WTC11 (cell line): Measurements from ENCODE around the gene BCAM. TPM values are rescaled to one million over a fixed set of nuclear protein-coding genes. Genes with fewer than 3 reads are reported as not detected.

Experiments
- ATAC-seq: fragments of 200-7000 bp; cut with Tn5 transposase; 2 replicates; pipeline ENCODE4 v1.10.0; 2021; ENCODE audit warnings: mild to moderate bottlenecking, moderate library complexity
- CTCF ChIA-PET: fragments of 300-600 bp; sonication (Branson Sonifier 250); formaldehyde crosslinking; loops from one replicate; lab custom pipeline; 2021; ENCODE audit warnings: antibody characterized with exemption; lab: Charles Lee
- POLR2A ChIA-PET: fragments of 350-600 bp; sonication (Branson Sonifier 250); formaldehyde crosslinking; loops from one replicate; lab custom pipeline; 2021; ENCODE audit warnings: antibody characterized with exemption; lab: Charles Lee
- DNase-seq: peaks from one replicate; pipeline ENCODE4 v3.0.0; 2021; ENCODE audit warnings: low spot score
- H3K27ac Mint-ChIP-seq: 2 replicates; pipeline ENCODE4 v1.8.0; 2021; ENCODE audit warnings: mixed read lengths
- H3K27me3 Mint-ChIP-seq: 2 replicates; pipeline ENCODE4 v1.8.0; 2021; ENCODE audit warnings: low read depth, mild to moderate bottlenecking, moderate library complexity, mixed read lengths
- H3K36me3 Mint-ChIP-seq: 2 replicates; pipeline ENCODE4 v1.8.0; 2021; ENCODE audit warnings: mixed read lengths
- H3K4me1 Mint-ChIP-seq: 2 replicates; pipeline ENCODE4 v1.8.0; 2022; ENCODE audit warnings: mixed read lengths
- H3K4me3 Mint-ChIP-seq: 2 replicates; pipeline ENCODE4 v1.8.0; 2021; ENCODE audit warnings: mild to moderate bottlenecking, moderate library complexity, mixed read lengths
- H3K9me3 Mint-ChIP-seq: 2 replicates; pipeline ENCODE4 v1.8.0; 2021; ENCODE audit warnings: mixed read lengths
- CDX4 ChIP-seq: fragments of 250-450 bp; sonication (Bioruptor Pico); IDR thresholded peaks from 2 replicates; pipeline ENCODE4 v1.9.0; 2021; ENCODE audit warnings: moderate library complexity, mild to moderate bottlenecking, inconsistent platforms, borderline replicate concordance
- NR1H2 ChIP-seq: sonication (generic); formaldehyde crosslinking; IDR thresholded peaks from 2 replicates; pipeline ENCODE4 v1.9.0; 2021; ENCODE audit warnings: mild to moderate bottlenecking, moderate library complexity, missing genetic modification reagents
- PREB ChIP-seq: sonication (generic); formaldehyde crosslinking; IDR thresholded peaks from 2 replicates; pipeline ENCODE4 v1.8.1; 2022; ENCODE audit warnings: mild to moderate bottlenecking, missing genetic modification reagents, moderate library complexity, borderline replicate concordance
- RORB ChIP-seq: fragments of 250-450 bp; sonication (Bioruptor Pico); IDR thresholded peaks from 2 replicates; pipeline ENCODE4 v1.9.0; 2021; ENCODE audit warnings: mild to moderate bottlenecking
- ZNF232 ChIP-seq: sonication (generic); formaldehyde crosslinking; IDR thresholded peaks from 2 replicates; pipeline ENCODE4 v1.8.0; 2022; ENCODE audit warnings: mild to moderate bottlenecking, missing genetic modification reagents
- ZNF671 ChIP-seq: fragments of 250-450 bp; sonication (Bioruptor Pico); IDR thresholded peaks from 2 replicates; pipeline ENCODE4 v1.8.0; 2021; ENCODE audit warnings: mild to moderate bottlenecking
- total RNA-seq: library from RNA; stranded (reverse); gene quantifications from 3 replicates; pipeline ENCODE4 v1.2.3, GENCODE V29; 2021
- TF ChIP-seq, protein P1 (sequence below): sonication (generic); formaldehyde crosslinking; IDR thresholded peaks from 2 replicates; pipeline ENCODE4 v1.8.1; 2022; ENCODE audit warnings: mild to moderate bottlenecking, moderate library complexity, missing genetic modification reagents
- TF ChIP-seq, protein P2 (sequence below): fragments of 250-450 bp; sonication (Bioruptor Pico); IDR thresholded peaks from 2 replicates; pipeline ENCODE4 v1.9.0; 2021; ENCODE audit warnings: mild to moderate bottlenecking, borderline replicate concordance
- TF ChIP-seq, protein P3 (sequence below): sonication (generic); formaldehyde crosslinking; IDR thresholded peaks from 2 replicates; pipeline ENCODE4 v1.8.0; 2023; ENCODE audit warnings: mild to moderate bottlenecking, missing genetic modification reagents
- TF ChIP-seq, protein P4 (sequence below): fragments of 250-450 bp; sonication (Bioruptor Pico); IDR thresholded peaks from 2 replicates; pipeline ENCODE4 v1.9.0; 2021; ENCODE audit warnings: mild to moderate bottlenecking

Gene BCAM
- total RNA-seq, 1 experiment from 2014 or later = 73.1 TPM

GRCh38 chr19:44803442-44804428, 5.2 kb upstream of the BCAM start:
- Mint-ChIP-seq H3K4me1 (peaks cover 34% of the 10 kb centered on the region), H3K27ac (no peak overlapping the region), H3K9me3 (no peaks in the 10 kb centered on the region), H3K27me3 (peaks cover 68% of the 10 kb centered on the region), H3K36me3 (peaks cover 8% of the 10 kb centered on the region), H3K4me3 (no peak overlapping the region)
- DNase-seq (no peak), ATAC-seq (no peak)
- CTCF ChIA-PET = interaction anchor here (0.8 to 1.5 kb wide), 6 partner anchors 19 to 114 kb away, joined by 3 to 5 read pairs (median 4); no protein-coding TSS in a partner anchor
- TF ChIP-seq, protein P1, sequence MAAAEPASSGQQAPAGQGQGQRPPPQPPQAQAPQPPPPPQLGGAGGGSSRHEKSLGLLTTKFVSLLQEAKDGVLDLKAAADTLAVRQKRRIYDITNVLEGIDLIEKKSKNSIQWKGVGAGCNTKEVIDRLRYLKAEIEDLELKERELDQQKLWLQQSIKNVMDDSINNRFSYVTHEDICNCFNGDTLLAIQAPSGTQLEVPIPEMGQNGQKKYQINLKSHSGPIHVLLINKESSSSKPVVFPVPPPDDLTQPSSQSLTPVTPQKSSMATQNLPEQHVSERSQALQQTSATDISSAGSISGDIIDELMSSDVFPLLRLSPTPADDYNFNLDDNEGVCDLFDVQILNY (CRISPR knock-in tag) = no peak
- TF ChIP-seq, protein P2, sequence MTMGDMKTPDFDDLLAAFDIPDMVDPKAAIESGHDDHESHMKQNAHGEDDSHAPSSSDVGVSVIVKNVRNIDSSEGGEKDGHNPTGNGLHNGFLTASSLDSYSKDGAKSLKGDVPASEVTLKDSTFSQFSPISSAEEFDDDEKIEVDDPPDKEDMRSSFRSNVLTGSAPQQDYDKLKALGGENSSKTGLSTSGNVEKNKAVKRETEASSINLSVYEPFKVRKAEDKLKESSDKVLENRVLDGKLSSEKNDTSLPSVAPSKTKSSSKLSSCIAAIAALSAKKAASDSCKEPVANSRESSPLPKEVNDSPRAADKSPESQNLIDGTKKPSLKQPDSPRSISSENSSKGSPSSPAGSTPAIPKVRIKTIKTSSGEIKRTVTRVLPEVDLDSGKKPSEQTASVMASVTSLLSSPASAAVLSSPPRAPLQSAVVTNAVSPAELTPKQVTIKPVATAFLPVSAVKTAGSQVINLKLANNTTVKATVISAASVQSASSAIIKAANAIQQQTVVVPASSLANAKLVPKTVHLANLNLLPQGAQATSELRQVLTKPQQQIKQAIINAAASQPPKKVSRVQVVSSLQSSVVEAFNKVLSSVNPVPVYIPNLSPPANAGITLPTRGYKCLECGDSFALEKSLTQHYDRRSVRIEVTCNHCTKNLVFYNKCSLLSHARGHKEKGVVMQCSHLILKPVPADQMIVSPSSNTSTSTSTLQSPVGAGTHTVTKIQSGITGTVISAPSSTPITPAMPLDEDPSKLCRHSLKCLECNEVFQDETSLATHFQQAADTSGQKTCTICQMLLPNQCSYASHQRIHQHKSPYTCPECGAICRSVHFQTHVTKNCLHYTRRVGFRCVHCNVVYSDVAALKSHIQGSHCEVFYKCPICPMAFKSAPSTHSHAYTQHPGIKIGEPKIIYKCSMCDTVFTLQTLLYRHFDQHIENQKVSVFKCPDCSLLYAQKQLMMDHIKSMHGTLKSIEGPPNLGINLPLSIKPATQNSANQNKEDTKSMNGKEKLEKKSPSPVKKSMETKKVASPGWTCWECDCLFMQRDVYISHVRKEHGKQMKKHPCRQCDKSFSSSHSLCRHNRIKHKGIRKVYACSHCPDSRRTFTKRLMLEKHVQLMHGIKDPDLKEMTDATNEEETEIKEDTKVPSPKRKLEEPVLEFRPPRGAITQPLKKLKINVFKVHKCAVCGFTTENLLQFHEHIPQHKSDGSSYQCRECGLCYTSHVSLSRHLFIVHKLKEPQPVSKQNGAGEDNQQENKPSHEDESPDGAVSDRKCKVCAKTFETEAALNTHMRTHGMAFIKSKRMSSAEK = no peak
- TF ChIP-seq, protein P3, sequence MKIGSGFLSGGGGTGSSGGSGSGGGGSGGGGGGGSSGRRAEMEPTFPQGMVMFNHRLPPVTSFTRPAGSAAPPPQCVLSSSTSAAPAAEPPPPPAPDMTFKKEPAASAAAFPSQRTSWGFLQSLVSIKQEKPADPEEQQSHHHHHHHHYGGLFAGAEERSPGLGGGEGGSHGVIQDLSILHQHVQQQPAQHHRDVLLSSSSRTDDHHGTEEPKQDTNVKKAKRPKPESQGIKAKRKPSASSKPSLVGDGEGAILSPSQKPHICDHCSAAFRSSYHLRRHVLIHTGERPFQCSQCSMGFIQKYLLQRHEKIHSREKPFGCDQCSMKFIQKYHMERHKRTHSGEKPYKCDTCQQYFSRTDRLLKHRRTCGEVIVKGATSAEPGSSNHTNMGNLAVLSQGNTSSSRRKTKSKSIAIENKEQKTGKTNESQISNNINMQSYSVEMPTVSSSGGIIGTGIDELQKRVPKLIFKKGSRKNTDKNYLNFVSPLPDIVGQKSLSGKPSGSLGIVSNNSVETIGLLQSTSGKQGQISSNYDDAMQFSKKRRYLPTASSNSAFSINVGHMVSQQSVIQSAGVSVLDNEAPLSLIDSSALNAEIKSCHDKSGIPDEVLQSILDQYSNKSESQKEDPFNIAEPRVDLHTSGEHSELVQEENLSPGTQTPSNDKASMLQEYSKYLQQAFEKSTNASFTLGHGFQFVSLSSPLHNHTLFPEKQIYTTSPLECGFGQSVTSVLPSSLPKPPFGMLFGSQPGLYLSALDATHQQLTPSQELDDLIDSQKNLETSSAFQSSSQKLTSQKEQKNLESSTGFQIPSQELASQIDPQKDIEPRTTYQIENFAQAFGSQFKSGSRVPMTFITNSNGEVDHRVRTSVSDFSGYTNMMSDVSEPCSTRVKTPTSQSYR (CRISPR knock-in tag) = no peak
- TF ChIP-seq, protein P4, sequence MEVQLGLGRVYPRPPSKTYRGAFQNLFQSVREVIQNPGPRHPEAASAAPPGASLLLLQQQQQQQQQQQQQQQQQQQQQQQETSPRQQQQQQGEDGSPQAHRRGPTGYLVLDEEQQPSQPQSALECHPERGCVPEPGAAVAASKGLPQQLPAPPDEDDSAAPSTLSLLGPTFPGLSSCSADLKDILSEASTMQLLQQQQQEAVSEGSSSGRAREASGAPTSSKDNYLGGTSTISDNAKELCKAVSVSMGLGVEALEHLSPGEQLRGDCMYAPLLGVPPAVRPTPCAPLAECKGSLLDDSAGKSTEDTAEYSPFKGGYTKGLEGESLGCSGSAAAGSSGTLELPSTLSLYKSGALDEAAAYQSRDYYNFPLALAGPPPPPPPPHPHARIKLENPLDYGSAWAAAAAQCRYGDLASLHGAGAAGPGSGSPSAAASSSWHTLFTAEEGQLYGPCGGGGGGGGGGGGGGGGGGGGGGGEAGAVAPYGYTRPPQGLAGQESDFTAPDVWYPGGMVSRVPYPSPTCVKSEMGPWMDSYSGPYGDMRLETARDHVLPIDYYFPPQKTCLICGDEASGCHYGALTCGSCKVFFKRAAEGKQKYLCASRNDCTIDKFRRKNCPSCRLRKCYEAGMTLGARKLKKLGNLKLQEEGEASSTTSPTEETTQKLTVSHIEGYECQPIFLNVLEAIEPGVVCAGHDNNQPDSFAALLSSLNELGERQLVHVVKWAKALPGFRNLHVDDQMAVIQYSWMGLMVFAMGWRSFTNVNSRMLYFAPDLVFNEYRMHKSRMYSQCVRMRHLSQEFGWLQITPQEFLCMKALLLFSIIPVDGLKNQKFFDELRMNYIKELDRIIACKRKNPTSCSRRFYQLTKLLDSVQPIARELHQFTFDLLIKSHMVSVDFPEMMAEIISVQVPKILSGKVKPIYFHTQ = no peak
- TF ChIP-seq CDX4 (no peak), PREB (CRISPR knock-in tag) (no peak), ZNF232 (CRISPR knock-in tag) (no peak), NR1H2 (CRISPR knock-in tag) (no peak), RORB (CRISPR knock-in tag) (no peak), ZNF671 (CRISPR knock-in tag) (no peak)
- POLR2A ChIA-PET = interaction anchor here (0.7 to 1.7 kb wide), 3 partner anchors 9 to 27 kb away, joined by 3 to 4 read pairs (median 3); no protein-coding TSS in a partner anchor
